ENCODE data around the gene RPTOR.
"Not testable (repeated sequence)": the region's sequence is repeated elsewhere in the genome, so short reads cannot be mapped to it uniquely, and the experiment has no call there.

The RPTOR gene

GRCh38 chr17:80671825-80672110 is 127.1 kb downstream of the RPTOR start:
- no peak for DNase-seq

DNA sequence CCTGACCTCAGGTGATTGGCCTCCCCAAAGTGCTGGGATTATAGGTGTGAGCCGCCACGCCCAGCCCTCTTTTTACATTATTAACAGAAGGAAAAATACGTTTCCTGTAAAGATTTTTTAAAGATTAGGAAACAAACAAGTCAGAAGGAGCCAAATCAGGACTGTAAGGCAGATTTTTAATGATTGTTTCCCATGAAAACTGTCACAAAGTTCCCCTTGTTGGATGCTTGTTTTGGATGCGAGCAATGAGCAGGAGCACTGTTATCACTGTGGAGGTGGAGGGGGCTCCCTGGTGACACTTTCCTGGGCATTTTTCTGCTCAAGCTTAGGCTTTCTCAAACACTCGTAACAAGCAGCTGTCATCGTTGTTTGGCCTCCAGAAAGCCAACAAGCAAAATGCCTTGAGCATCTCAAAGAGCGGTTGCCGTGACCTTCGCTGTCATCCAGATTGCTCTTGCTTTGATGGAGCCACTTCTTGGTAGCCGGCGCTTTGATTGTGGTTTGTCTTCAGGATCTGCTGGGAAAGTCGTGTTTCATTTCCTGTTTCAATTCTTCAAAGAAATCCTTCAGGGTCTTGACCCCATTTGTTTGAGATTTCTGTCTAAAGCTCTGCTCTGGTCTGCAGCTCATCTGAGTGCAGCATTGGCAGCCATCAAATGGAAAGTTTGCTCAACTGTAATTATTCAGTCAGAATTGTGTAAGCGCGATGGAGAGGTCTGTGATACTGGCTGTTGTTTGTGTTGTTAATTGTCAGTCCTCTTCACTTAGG is 128.7 kb downstream of the RPTOR start:
- DNase-seq, result no peak

- no peak for DNase-seq
Observed at GRCh38 chr17:80675438-80676095, 130.9 kb downstream of the RPTOR start.

GRCh38 chr17:80676096-80676466 is 131.4 kb downstream of the RPTOR start:
- no peak for DNase-seq

GRCh38 chr17:80676564-80676963 is 131.9 kb downstream of the RPTOR start:
- DNase-seq, result no peak

- DNase-seq, result no peak
Observed at GRCh38 chr17:80677214-80677756, 132.6 kb downstream of the RPTOR start.

DNA sequence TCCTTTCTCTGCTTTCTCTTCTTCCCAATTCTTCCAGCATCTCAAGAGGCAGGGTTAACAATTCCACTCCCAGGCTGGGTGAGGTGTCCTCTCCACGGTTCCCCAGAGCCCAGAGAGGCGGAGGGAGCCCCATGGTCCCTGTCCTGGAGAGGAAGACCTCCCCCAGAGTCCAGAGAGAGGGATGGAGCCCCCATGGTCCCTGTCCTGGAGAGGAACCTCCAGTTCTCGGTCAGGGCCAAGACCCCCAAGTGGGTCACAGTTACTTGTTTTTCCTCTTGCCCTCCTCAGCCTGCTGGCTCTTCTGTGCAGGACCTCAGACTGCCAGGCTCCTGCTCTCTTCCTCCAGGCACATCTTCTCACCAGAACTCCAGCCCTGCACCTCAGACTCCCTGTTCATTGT is 135.2 kb downstream of the RPTOR start:
- no peak for DNase-seq

GRCh38 chr17:80681215-80681614 is 136.6 kb downstream of the RPTOR start:
- DNase-seq, result no peak

GRCh38 chr17:80682372-80682771 is 137.7 kb downstream of the RPTOR start:
- no peak for DNase-seq

DNA sequence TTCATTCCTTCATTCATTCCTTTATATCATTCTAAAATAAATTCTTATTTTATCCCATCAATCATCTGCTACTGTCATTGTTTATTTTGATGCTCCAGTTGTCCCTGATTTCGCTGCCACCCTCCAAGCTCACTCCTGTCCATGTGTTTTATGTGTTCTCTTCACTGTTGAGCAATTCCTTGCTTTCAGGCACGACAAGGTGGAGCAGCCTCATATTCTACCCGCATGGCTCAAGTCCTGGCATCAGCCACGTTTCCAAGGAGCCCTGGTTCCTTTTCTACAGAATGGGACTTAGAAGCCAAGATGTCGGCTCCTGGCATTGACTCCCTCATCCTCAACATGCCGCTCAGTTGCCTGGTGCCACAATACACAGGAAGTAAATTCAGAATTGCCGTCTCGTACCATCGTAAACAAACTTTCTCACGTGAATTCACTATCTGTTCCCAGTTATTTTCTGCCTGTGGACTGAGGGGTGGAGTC is 139.0 kb downstream of the RPTOR start:
- no peak for DNase-seq

- DNase-seq, result no peak
Observed at GRCh38 chr17:80687839-80688238, 143.2 kb downstream of the RPTOR start.

- DNase-seq, result no peak
Observed at GRCh38 chr17:80689129-80689619, 144.5 kb downstream of the RPTOR start.

GRCh38 chr17:80691784-80692183 is 147.1 kb downstream of the RPTOR start:
- no peak for DNase-seq

DNA sequence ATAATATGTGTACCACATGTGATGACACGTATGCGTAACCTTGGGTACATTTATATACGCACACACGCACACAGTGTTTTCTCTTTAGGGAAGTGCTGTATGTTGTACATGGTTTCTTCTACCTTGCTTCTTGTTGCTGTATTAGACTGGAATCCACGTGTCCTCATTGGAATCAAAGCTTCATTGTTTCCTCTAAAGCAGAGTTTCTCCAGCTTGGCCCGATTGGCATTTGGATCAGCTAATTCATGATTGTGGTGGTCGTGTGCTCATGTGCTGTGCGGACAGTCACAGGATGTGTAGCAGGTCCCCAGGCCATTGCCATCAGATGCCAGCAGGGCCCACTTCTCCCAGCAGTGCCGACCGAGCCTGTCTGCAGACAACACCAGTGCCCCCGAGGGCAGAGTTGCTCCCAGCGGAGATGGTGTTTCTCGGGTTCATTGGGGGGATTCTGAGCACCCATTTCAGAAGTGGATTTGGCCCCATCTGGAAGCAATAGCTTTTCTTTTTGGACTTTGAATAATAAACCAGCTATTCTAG is 148.4 kb downstream of the RPTOR start:
- DNase-seq, result no peak

- no peak for DNase-seq
Observed at GRCh38 chr17:80693511-80693910, 148.9 kb downstream of the RPTOR start.

DNA sequence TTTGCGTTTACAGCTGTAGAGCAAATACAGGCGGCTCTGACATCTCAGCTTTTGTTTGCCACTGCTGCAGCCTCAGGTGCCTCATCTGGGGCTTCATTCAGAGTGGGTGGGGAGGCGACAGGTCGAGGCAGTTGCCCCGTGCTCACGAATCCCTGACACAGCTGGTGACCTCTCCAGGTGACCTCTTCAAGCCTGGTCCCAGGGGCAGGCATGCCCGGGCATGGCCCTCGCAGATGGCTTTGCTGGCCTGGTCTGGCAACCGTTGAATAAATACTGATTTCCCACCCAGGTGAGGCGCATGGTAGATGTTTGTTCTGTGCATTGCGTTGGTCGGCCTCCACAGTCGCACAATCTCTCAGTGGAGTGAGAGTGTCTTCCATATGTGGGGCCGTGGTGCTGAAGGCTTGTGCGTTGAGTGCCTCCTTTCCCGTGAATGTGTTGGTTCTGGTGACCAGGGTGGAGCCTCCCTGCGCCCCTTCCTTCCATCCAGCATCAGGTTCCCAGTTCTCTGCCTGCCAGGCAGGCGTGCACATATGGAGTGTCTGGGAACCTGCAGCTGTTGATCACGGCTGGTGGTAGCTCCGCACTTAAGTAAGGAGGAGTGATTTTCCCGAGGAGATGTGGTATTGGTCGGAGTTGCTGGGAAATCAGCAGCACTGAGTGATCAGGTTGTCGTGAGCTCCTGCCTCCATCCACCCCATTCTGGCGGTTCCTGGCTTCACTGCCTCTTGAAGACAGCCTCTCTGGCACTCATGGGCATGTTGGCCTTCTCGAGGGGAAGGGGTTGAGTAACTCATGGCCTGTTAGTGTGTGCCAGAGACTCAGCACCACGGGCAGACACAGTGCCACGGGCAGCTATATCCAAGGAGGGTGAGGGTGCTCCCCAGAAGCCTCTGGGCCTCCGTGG is 149.7 kb downstream of the RPTOR start:
- no peak for DNase-seq

GRCh38 chr17:80694992-80695912 is 150.6 kb downstream of the RPTOR start:
- no peak for DNase-seq

DNA sequence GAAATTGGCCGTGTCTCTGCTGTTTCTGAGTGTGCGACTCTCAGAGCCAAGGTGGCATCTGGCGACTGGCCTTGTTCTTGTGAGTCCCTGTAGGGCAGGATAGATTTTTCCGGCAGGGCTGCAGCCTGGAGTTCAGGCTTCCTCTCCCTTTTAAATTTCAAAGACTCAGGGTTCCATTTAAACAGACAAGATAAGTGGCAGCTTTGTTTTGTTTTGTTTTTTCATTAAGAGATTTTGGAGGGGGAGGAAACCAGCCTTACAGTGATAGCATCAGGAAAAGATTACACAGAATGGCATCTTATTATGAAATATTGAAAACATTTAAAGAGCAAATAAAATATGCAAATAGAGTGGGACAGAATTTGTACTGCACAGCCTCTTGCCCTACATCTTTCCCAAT is 151.3 kb downstream of the RPTOR start:
- DNase-seq, result no peak

DNA sequence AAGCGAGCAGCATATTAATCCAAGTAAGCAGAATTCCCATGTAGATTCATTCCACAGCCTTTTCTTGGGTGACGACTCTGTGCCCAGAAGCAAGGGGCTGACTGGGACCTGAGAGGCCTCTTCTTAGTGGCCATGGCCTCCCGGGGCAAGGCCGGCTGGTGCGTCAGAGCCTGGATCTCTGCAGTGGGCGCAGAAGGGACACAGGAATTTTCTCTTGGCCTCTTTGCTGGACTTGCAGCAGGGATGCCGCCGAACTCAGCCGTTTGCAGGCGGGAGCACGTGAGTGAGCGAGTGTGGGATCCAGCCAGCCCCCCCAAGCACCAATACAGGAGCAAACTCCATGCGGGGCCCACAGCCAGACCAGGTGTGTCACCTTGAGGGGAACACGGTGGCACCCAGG is 151.8 kb downstream of the RPTOR start:
- DNase-seq, result no peak

DNA sequence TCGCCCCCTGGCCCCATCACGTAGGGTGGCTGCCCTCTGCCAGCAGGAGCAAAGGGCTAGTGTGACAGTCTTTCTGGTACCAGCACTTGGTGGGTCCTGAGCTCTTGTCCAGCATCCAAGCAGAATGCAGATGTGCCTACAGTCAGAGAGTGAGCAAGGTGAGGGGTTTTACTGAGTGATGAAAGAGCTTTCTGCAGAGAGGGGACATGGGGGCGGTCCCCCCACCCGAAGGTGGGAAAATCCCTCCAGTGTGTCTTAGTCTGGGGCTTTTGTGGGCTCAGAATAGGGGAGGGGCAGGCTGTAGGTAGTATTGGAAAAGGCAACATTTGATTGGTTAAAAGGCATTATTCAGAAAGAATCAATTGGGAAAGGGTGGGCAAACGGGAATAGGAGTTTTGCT is 152.3 kb downstream of the RPTOR start:
- no peak for DNase-seq

DNA sequence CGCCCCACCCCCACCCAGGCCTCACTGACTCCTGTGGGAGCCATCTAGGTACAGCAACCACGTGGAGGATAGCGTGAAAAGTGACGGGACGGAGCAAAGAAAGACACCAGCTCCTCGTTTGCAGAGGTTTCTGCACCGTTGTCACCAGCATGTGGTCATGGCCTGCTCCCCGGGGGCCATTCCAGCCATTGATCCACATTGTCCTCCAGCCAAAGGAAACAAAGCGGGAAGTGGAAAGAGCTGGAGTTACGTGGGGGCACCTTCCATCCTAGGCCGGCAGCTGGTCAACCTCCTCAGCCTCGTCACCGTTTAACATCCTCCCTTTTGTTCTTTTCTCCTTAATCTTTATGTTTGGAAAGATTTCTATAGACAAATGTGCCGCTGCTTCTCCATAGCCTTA is 153.7 kb downstream of the RPTOR start:
- no peak for DNase-seq

GRCh38 chr17:80699205-80699604 is 154.6 kb downstream of the RPTOR start:
- not testable (repeated sequence) for DNase-seq
